Osteoblast (primary cell): Measurements from ENCODE around the gene SMG1. TPM values are rescaled to one million over a fixed set of nuclear protein-coding genes. Genes with fewer than 3 reads are reported as not detected.
"Not testable (repeated sequence)": the region's sequence is repeated elsewhere in the genome, so short reads cannot be mapped to it uniquely, and the experiment has no call there.

Source experiments
- DNase-seq: peaks from one replicate; pipeline ENCODE4 v3.0.0; 2011; ENCODE audit warnings: low spot score, mixed read lengths; ENCODE audit not compliant: insufficient read length; ENCODE audit errors: missing footprints
- H2AFZ ChIP-seq: 2 replicates; pipeline ENCODE4 v1.6.0; 2011; ENCODE audit warnings: mild to moderate bottlenecking, low read length
- H3K27ac ChIP-seq: 2 replicates; pipeline ENCODE4 v1.5.1; 2011; ENCODE audit warnings: mild to moderate bottlenecking, low read depth, low read length, moderate library complexity
- H3K27me3 ChIP-seq: 2 replicates; pipeline ENCODE4 v1.6.0; 2012; ENCODE audit warnings: mild to moderate bottlenecking, control low read depth, inconsistent platforms, low read length, moderate library complexity; ENCODE audit not compliant: insufficient read depth
- H3K36me3 ChIP-seq: 2 replicates; pipeline ENCODE4 v1.5.1; 2011; ENCODE audit warnings: mild to moderate bottlenecking, low read length, control low read depth, moderate library complexity; ENCODE audit not compliant: insufficient read depth
- H3K4me1 ChIP-seq: 2 replicates; pipeline ENCODE4 v1.5.1; 2011; ENCODE audit warnings: mild to moderate bottlenecking, low read length, control low read depth, moderate library complexity; ENCODE audit not compliant: insufficient read depth
- H3K4me2 ChIP-seq: 2 replicates; pipeline ENCODE4 v1.6.0; 2011; ENCODE audit warnings: mild to moderate bottlenecking, low read length; ENCODE audit not compliant: insufficient read depth
- H3K4me3 ChIP-seq: fragments of 200-600 bp; sonication (generic); 3 replicates; pipeline ENCODE4 v1.5.1; 2012; ENCODE audit warnings: mild to moderate bottlenecking, low read length, inconsistent platforms; ENCODE audit not compliant: insufficient read depth
- H3K79me2 ChIP-seq: 2 replicates; pipeline ENCODE4 v1.6.0; 2012; ENCODE audit warnings: mild to moderate bottlenecking, low read length, control low read depth, inconsistent platforms; ENCODE audit not compliant: insufficient read depth
- H3K9me3 ChIP-seq: 2 replicates; pipeline ENCODE4 v1.5.1; 2011; ENCODE audit warnings: low read depth, low read length, control low read depth
- H4K20me1 ChIP-seq: 2 replicates; pipeline ENCODE4 v1.6.0; 2012; ENCODE audit warnings: mild to moderate bottlenecking, low read length, control low read depth; ENCODE audit not compliant: insufficient read depth
- CTCF ChIP-seq: IDR thresholded peaks from 2 replicates; pipeline ENCODE4 v1.5.1; 2011; ENCODE audit warnings: mild to moderate bottlenecking, low read depth, low read length, moderate library complexity; ENCODE audit errors: extremely low read depth
- total RNA-seq: library from RNA; depleted of rRNA; stranded (reverse); fragments of >200 nt; gene quantifications from 2 replicates; pipeline ENCODE4 v1.2.3, GENCODE V29; 2012

The SMG1 gene
- total RNA-seq, 1 donor: 101 TPM

- not testable (repeated sequence) for DNase-seq, H3K79me2 ChIP-seq, H3K9me3 ChIP-seq, H3K4me2 ChIP-seq, H3K4me1 ChIP-seq, H3K4me3 ChIP-seq, H3K27me3 ChIP-seq, H2AFZ ChIP-seq, H4K20me1 ChIP-seq, H3K27ac ChIP-seq
- peaks cover 14% of the 10 kb centered on the region for H3K36me3 ChIP-seq
Observed at GRCh38 chr16:18862891-18863290, 63.3 kb downstream of the SMG1 start.

- Histone ChIP-seq H2AFZ (no peak overlapping the region), H3K9me3 (no peaks in the 10 kb centered on the region), H3K27me3 (no peaks in the 10 kb centered on the region), H3K4me1 (no peaks in the 10 kb centered on the region), H3K4me2 (no peak overlapping the region), H3K36me3 (peaks cover 44% of the 10 kb centered on the region), H3K4me3 (no peak overlapping the region), H3K27ac (no peak overlapping the region), H3K79me2 (peaks cover 2% of the 10 kb centered on the region), H4K20me1 (no peaks in the 10 kb centered on the region)
- DNase-seq: no peak
- no peak for TF ChIP-seq CTCF
Observed at GRCh38 chr16:18855196-18855595, 71.0 kb downstream of the SMG1 start.

GRCh38 chr16:18853694-18854093 lies 72.5 kb downstream of the SMG1 start:
- no peak for TF ChIP-seq CTCF
- no peak for DNase-seq

GRCh38 chr16:18852647-18853046 lies 73.6 kb downstream of the SMG1 start:
- no peak for DNase-seq
- Histone ChIP-seq H3K4me2 (no peak overlapping the region), H3K79me2 (peaks cover 2% of the 10 kb centered on the region), H3K4me3 (no peak overlapping the region), H3K27me3 (no peaks in the 10 kb centered on the region), H3K36me3 (peaks cover 65% of the 10 kb centered on the region), H3K9me3 (no peaks in the 10 kb centered on the region), H2AFZ (no peak overlapping the region), H3K4me1 (no peaks in the 10 kb centered on the region), H4K20me1 (no peaks in the 10 kb centered on the region), H3K27ac (no peak overlapping the region)
- no peak for TF ChIP-seq CTCF

More at GRCh38 chr16:18853694-18854093, 72.5 kb downstream of the SMG1 start:
- no peaks in the 10 kb centered on the region for H3K27me3 ChIP-seq
- no peak overlapping the region for H3K27ac ChIP-seq
- H3K4me2 ChIP-seq: no peak overlapping the region
- peaks cover 2% of the 10 kb centered on the region for H3K79me2 ChIP-seq
- no peak overlapping the region for H2AFZ ChIP-seq
- H4K20me1 ChIP-seq: no peaks in the 10 kb centered on the region
- H3K9me3 ChIP-seq: no peaks in the 10 kb centered on the region
- no peak overlapping the region for H3K4me3 ChIP-seq
- no peaks in the 10 kb centered on the region for H3K4me1 ChIP-seq
- H3K36me3 ChIP-seq: peaks cover 58% of the 10 kb centered on the region
